Measurements from ENCODE around the gene EPB41L5. TPM values are rescaled to one million over a fixed set of nuclear protein-coding genes. Genes with fewer than 3 reads are reported as not detected.

The EPB41L5 gene
- total RNA-seq, 6 experiments from 2014 or later = 27.1 to 54.1 (median 43.3) TPM

DNA sequence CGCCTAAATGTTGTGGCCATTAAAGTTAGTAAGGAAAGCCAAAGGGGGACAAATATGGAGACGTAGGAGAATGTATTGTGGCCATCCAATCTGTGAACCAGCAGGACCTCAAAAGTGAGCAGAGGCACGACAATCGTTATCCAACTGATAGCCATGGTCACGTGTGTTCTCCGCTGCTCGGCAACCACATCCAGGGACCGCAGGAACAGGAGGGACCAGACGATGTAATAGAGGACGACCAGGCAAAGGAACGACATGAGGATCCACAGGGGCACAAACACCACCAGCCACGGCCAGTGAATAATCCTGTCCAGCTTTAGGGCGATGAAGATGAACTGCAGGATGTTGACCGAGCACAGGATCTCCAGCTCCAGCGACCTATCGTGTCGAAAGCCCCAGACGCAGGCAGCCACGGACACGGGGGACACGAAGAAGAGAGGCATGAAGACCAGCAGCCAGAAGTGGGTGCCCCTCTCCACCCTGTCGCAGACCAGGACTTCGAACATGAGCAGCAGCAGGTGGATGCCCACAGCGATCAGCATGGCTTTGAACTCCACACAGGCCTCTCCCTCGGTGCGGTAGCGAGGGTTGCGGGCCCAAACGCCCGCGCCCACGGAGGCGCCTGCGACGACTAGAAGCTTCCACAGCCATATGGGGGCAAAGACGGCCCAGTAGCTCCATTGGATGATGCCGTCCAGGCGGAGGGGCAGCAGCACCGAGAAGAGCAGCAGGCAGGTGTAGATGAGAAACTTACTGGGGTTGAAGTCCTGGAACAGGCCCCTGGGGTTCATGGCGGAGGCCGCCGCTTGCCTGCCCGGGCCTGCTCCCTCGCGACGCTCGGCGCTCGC is 209.5 kb downstream of the EPB41L5 start:
- 96% methylated on average over 21 of the region's 49 CpGs for WGBS (ENCODE audit: insufficient coverage, low coverage, low lambda C conversion rate, missing lambda C conversion rate)
- Histone ChIP-seq H3K4me1 (peaks cover 0 to 24% (median 6%) of the 10 kb centered on the region in 4 donors), H3K36me3 (no peaks in the 10 kb centered on the region), H3K9me3 (no peaks in the 10 kb centered on the region), H3K27me3 (no peaks in the 10 kb centered on the region), H3K4me3 (peak overlapping the region; percentile 67 to 82 (median 69)), H3K27ac (peak overlapping the region; percentile 85 to 96 (median 92))
- TF ChIP-seq POLR2A (IDR thresholded peaks at IDR 0.05) = no peak
- TF ChIP-seq, protein P1, sequence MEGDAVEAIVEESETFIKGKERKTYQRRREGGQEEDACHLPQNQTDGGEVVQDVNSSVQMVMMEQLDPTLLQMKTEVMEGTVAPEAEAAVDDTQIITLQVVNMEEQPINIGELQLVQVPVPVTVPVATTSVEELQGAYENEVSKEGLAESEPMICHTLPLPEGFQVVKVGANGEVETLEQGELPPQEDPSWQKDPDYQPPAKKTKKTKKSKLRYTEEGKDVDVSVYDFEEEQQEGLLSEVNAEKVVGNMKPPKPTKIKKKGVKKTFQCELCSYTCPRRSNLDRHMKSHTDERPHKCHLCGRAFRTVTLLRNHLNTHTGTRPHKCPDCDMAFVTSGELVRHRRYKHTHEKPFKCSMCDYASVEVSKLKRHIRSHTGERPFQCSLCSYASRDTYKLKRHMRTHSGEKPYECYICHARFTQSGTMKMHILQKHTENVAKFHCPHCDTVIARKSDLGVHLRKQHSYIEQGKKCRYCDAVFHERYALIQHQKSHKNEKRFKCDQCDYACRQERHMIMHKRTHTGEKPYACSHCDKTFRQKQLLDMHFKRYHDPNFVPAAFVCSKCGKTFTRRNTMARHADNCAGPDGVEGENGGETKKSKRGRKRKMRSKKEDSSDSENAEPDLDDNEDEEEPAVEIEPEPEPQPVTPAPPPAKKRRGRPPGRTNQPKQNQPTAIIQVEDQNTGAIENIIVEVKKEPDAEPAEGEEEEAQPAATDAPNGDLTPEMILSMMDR (IDR thresholded peaks at IDR 0.05) = no peak
- DNase-seq (peak in 2 of 3 donors; percentile 44 to 57), ATAC-seq (no peak)
- intact Hi-C loops (cut with DNase I) = no loop called here

DNA sequence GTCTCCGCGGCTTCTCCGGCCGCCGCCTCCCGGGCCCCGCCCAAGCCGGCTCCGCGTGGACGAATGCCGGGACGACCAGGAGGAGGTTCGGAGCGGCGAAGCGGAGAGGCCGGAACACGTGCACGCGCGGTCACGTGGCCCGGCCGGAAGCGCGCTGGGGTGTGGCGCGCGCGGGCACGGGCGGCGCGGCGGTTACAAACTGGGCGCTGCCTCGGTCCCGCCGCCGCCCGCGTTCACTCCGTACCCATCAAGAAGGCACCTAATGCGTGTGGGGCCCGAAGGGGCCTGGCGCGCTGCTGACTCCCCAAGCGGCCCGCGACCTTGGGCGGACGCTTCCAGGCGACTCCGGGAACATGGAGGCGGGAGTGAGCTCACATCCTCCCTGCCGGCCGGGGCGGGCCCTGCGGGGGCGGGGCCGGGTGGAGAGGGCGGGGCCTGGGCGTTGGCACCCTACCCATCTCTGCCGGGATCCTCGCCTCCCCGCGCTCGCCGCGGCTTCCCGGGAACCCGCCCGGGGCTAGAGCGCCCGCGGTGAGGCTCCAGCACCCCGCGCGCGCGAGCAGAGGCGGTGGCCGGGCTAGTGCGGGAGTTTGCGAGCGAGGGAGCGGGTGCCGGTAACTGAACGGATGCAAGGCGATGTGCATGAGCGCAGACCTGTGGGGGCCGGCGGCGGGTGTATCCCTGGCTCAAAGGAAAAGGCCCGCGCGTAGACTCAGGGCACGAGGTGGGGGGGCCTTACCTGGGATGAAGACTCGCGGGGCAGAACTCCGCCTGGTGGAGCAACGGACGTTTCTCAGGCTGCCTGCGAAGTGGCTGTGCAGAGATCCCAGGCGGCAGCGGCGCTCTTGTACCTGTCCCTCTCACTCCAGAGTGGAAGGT is 210.4 kb downstream of the EPB41L5 start, which contains the start of gene TMEM185B:
Gene TMEM185B, minus strand, starts transcription at position 367 of the 879 bp plus-strand sequence. CDS start 424 bp downstream, outside the sequence.
- Histone ChIP-seq H3K4me1 (peaks cover 0 to 24% (median 6%) of the 10 kb centered on the region in 4 donors), H3K36me3 (no peaks in the 10 kb centered on the region), H3K4me3 (peak within 1 kb of the TSS; percentile 67 to 82 (median 69)), H3K27ac (peak within 1 kb of the TSS; percentile 85 to 96 (median 92)), H3K27me3 (no peaks in the 10 kb centered on the region), H3K9me3 (no peaks in the 10 kb centered on the region)
- 0% methylated on average over 6 of the region's 108 CpGs for WGBS (ENCODE audit: insufficient coverage, low coverage, low lambda C conversion rate, missing lambda C conversion rate)
- ATAC-seq = peak; percentile 96 to 98 (median 96)
- intact Hi-C loops (cut with DNase I) = no loop called here
- DNase-seq = peak; percentile 93 to 95 (median 94)
- TF ChIP-seq, protein P1 (IDR thresholded peaks at IDR 0.05) = peak; percentile 5 to 23 (median 13)
- TF ChIP-seq POLR2A (IDR thresholded peaks at IDR 0.05) = peak; percentile 70

- Histone ChIP-seq H3K9me3 (no peaks in the 10 kb centered on the region), H3K4me3 (peak overlapping the region in 1 of 3 donors; percentile 82), H3K27me3 (no peaks in the 10 kb centered on the region), H3K4me1 (peaks cover 0 to 24% (median 6%) of the 10 kb centered on the region in 4 donors), H3K27ac (no peak overlapping the region), H3K36me3 (no peaks in the 10 kb centered on the region)
- intact Hi-C loops (cut with DNase I) = no loop called here
- WGBS (ENCODE audit: insufficient coverage, low coverage, low lambda C conversion rate, missing lambda C conversion rate) = no CpG with 5 or more reads among the region's 13 CpGs
- DNase-seq = peak in 1 of 3 donors; percentile 51
- no peak for ATAC-seq
- TF ChIP-seq, protein P1 (IDR thresholded peaks at IDR 0.05) = no peak
- TF ChIP-seq POLR2A (IDR thresholded peaks at IDR 0.05) = no peak
Observed at GRCh38 chr2:120224256-120224655, 211.4 kb downstream of the EPB41L5 start.

- H3K4me3 ChIP-seq = no peak overlapping the region
- no peaks in the 10 kb centered on the region for H3K9me3 ChIP-seq
- 71% methylated on average over 4 of the region's 9 CpGs for WGBS (ENCODE audit: insufficient coverage, low coverage, low lambda C conversion rate, missing lambda C conversion rate)
- H3K27ac ChIP-seq = no peak overlapping the region
- H3K36me3 ChIP-seq = no peaks in the 10 kb centered on the region
- DNase-seq (peak in 1 of 3 donors; percentile 41), ATAC-seq (no peak)
- intact Hi-C loops (cut with DNase I) = no loop called here
- H3K4me1 ChIP-seq = peaks cover 0 to 24% (median 6%) of the 10 kb centered on the region in 4 donors
- no peaks in the 10 kb centered on the region for H3K27me3 ChIP-seq
- TF ChIP-seq, protein P1 (IDR thresholded peaks at IDR 0.05) = no peak
- TF ChIP-seq POLR2A (IDR thresholded peaks at IDR 0.05) = no peak
Observed at GRCh38 chr2:120224735-120225548, 212.1 kb downstream of the EPB41L5 start.

Data from right lobe of liver (tissue), 6 donors.